ENCODE results near the gene FBXO44. TPM values are rescaled to one million over a fixed set of nuclear protein-coding genes. Genes with fewer than 3 reads are reported as not detected.
A peak's percentile ranks its signal among the peaks of the same experiment; 100 is the strongest.

The FBXO44 gene
- total RNA-seq, 4 donors from 2014 or later, result 11.2 to 43.7 (median 15.0) TPM

- Histone ChIP-seq H3K27me3 (peaks cover 0 to 8% of the 10 kb centered on the region in 2 donors), H3K27ac (no peak overlapping the region), H3K9me3 (no peaks in the 10 kb centered on the region), H3K36me3 (no peaks in the 10 kb centered on the region), H3K4me1 (peaks cover 4 to 35% (median 14%) of the 10 kb centered on the region in 4 donors), H3K4me3 (peak overlapping the region in 2 of 4 donors; percentile 6 to 31)
- no peak for DNase-seq
- no peak for TF ChIP-seq POLR2A (IDR thresholded peaks at IDR 0.05)
- TF ChIP-seq, protein P1, sequence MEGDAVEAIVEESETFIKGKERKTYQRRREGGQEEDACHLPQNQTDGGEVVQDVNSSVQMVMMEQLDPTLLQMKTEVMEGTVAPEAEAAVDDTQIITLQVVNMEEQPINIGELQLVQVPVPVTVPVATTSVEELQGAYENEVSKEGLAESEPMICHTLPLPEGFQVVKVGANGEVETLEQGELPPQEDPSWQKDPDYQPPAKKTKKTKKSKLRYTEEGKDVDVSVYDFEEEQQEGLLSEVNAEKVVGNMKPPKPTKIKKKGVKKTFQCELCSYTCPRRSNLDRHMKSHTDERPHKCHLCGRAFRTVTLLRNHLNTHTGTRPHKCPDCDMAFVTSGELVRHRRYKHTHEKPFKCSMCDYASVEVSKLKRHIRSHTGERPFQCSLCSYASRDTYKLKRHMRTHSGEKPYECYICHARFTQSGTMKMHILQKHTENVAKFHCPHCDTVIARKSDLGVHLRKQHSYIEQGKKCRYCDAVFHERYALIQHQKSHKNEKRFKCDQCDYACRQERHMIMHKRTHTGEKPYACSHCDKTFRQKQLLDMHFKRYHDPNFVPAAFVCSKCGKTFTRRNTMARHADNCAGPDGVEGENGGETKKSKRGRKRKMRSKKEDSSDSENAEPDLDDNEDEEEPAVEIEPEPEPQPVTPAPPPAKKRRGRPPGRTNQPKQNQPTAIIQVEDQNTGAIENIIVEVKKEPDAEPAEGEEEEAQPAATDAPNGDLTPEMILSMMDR (IDR thresholded peaks at IDR 0.05), result no peak
Measured at GRCh38 chr1:11649237-11649623, 5.4 kb upstream of the FBXO44 start.

DNA sequence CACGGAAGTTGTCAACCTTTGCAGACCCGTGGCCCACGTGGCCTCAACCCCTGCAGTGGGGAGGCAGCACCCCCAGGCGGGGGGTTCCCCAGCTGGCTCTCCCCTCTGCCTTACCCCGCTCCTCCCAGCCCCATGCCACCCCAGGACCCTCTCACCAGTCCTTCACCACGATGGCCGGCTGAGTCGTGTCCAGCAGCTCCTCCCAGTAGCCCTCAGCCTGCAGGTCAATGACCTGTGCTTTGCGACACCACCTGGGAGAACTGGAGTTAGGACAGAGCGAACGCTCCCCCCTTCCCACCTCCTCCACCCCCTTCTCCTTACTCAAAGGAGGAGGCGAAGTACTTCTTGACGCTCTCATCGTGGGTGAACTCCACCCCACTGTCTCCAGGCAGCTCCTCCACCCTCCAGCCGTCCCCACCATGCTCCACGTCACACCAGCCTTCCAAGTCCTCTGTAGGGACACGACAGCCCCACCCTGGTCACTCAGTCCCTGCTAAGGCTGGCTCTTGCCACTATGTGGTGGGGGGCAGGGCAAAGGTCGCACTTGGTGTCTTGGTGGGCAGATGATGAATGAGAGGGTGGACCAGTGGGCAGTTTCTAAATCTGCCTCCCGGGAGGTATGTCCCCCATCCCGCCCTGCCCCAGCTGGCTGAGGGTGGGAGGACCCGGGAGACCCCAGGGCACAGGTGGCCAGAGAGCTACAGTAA, 4.9 kb upstream of the FBXO44 start:
- Histone ChIP-seq H3K27ac (peak overlapping the region in 1 of 4 donors; percentile 63), H3K36me3 (no peaks in the 10 kb centered on the region), H3K27me3 (peaks cover 0 to 8% of the 10 kb centered on the region in 2 donors), H3K4me3 (peak overlapping the region in 2 of 4 donors; percentile 34 to 42), H3K9me3 (no peaks in the 10 kb centered on the region), H3K4me1 (peaks cover 4 to 38% (median 14%) of the 10 kb centered on the region in 4 donors)
- TF ChIP-seq, protein P1 (IDR thresholded peaks at IDR 0.05), result no peak
- TF ChIP-seq POLR2A (IDR thresholded peaks at IDR 0.05), result no peak
- DNase-seq, result no peak

DNA sequence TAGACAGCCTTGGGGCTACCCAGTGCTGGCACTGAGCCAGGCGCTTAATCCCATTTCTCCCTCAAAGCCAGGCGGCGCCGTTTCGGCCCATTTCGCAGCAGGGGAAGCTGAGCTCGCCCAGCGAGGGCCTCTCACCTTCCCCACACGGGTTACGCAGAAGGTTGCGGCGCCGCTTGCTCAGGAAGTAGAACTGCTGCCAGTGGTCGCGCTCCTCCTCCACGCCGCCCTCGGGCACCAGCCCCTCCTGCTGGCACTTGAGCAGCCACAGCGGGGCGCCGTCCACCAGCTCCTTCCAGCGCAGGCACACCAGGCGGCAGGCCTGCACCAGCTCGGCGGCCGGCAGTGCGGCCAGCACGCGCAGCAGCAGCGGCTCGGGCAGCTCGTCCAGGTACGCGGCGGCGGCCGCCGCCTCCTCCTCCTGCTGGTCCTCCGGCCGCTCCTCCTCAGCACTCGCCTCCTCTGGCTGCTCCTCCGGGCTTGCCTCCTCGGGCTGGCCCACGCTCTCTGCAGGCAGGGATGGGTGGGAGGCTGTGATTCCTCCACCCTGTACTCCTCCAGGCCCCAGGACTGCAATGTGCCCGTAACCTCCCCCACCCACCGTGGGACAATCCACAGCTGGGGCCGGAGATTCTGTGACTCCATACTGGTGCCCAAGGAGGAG, 4.2 kb upstream of the FBXO44 start:
- peak; percentile 84 to 93 (median 86) for DNase-seq
- no peaks in the 10 kb centered on the region for H3K9me3 ChIP-seq
- TF ChIP-seq, protein P1 (IDR thresholded peaks at IDR 0.05), result peak; percentile 48 to 88 (median 82)
- TF ChIP-seq POLR2A (IDR thresholded peaks at IDR 0.05), result no peak
- peaks cover 4 to 45% (median 16%) of the 10 kb centered on the region in 4 donors for H3K4me1 ChIP-seq
- H3K27me3 ChIP-seq, result peaks cover 0 to 8% of the 10 kb centered on the region in 2 donors
- H3K4me3 ChIP-seq, result peak overlapping the region; percentile 0 to 42 (median 38)
- no peaks in the 10 kb centered on the region for H3K36me3 ChIP-seq
- peak overlapping the region in 1 of 4 donors; percentile 63 for H3K27ac ChIP-seq

DNA sequence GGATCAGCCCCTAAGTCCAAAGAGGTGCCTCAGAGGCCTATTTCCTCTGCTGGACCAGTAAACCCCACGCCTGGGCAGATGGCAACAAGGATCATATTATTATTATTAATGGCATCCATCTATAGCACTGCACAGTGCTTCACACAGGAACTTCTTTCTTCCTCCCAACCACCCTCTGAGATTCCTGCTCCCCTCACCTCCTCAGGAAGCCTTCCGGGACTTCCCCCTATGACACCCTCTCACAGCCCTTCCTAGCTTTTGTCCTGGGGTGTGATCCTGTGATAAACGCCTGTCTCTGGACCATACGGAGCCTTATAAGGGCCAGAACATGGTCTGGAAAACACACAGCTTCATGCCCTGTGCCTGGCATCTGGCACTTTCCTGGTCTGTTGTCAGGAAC, 3.7 kb upstream of the FBXO44 start:
- TF ChIP-seq POLR2A (IDR thresholded peaks at IDR 0.05), result no peak
- TF ChIP-seq, protein P1 (IDR thresholded peaks at IDR 0.05), result no peak
- Histone ChIP-seq H3K27me3 (peaks cover 0 to 8% of the 10 kb centered on the region in 2 donors), H3K36me3 (no peaks in the 10 kb centered on the region), H3K9me3 (no peaks in the 10 kb centered on the region), H3K27ac (peak overlapping the region in 1 of 4 donors; percentile 63), H3K4me1 (peaks cover 4 to 49% (median 18%) of the 10 kb centered on the region in 4 donors), H3K4me3 (peak overlapping the region in 2 of 4 donors; percentile 34 to 42)
- DNase-seq, result no peak

- DNase-seq, result no peak
- Histone ChIP-seq H3K27ac (no peak overlapping the region), H3K36me3 (no peaks in the 10 kb centered on the region), H3K9me3 (no peaks in the 10 kb centered on the region), H3K4me3 (no peak overlapping the region), H3K4me1 (peaks cover 4 to 49% (median 18%) of the 10 kb centered on the region in 4 donors), H3K27me3 (peaks cover 0 to 8% of the 10 kb centered on the region in 2 donors)
- TF ChIP-seq, protein P1 (IDR thresholded peaks at IDR 0.05), result no peak
- TF ChIP-seq POLR2A (IDR thresholded peaks at IDR 0.05), result no peak
Measured at GRCh38 chr1:11652203-11652780, 2.4 kb upstream of the FBXO44 start.
